Activated effector memory CD4-positive, alpha-beta T cell treated with anti-CD3 and anti-CD28 coated beads, Interleukin-2, amount 50 U/mL, for 16 hours (primary cell): Measurements from ENCODE around the gene HSPA4.
A peak's percentile ranks its signal among the peaks of the same experiment; 100 is the strongest.
"Not testable (repeated sequence)": the region's sequence is repeated elsewhere in the genome, so short reads cannot be mapped to it uniquely, and the experiment has no call there.

Source experiments
- DNase-seq: peaks from one replicate; pipeline ENCODE4 v3.0.0-alpha.2; 2020

The HSPA4 gene

GRCh38 chr5:133051061-133051541 lies 712 bp upstream of the HSPA4 start:
- DNase-seq: no peak

- peak; percentile 85 for DNase-seq
These were observed 733 bp downstream of the HSPA4 start for GRCh38 chr5:133052317-133053175.

GRCh38 chr5:133053448-133053847 lies 1.6 kb downstream of the HSPA4 start:
- DNase-seq: no peak

GRCh38 chr5:133054697-133055471 lies 3.1 kb downstream of the HSPA4 start:
- no peak for DNase-seq

GRCh38 chr5:133056891-133057290 lies 5.1 kb downstream of the HSPA4 start:
- DNase-seq: no peak

GRCh38 chr5:133059621-133060020 lies 7.8 kb downstream of the HSPA4 start:
- DNase-seq: no peak

GRCh38 chr5:133062276-133062675 lies 10.5 kb downstream of the HSPA4 start:
- no peak for DNase-seq

- DNase-seq: no peak
These were observed 12.2 kb downstream of the HSPA4 start for GRCh38 chr5:133063965-133064364.

- no peak for DNase-seq
These were observed 13.7 kb downstream of the HSPA4 start for GRCh38 chr5:133065471-133065870.

GRCh38 chr5:133066045-133066444 lies 14.2 kb downstream of the HSPA4 start:
- DNase-seq: no peak

GRCh38 chr5:133072021-133072420 lies 20.2 kb downstream of the HSPA4 start:
- DNase-seq: no peak

GRCh38 chr5:133075572-133076536 lies 24.0 kb downstream of the HSPA4 start:
- no peak for DNase-seq

GRCh38 chr5:133079048-133079447 lies 27.2 kb downstream of the HSPA4 start:
- DNase-seq: no peak

- no peak for DNase-seq
These were observed 29.2 kb downstream of the HSPA4 start for GRCh38 chr5:133081036-133081435.

- no peak for DNase-seq
These were observed 29.9 kb downstream of the HSPA4 start for GRCh38 chr5:133081703-133082102.

- DNase-seq: no peak
These were observed 30.3 kb downstream of the HSPA4 start for GRCh38 chr5:133082128-133082527.

GRCh38 chr5:133083901-133084300 lies 32.1 kb downstream of the HSPA4 start:
- no peak for DNase-seq

- not testable (repeated sequence) for DNase-seq
These were observed 33.4 kb downstream of the HSPA4 start for GRCh38 chr5:133085171-133085570.

- no peak for DNase-seq
These were observed 34.6 kb downstream of the HSPA4 start for GRCh38 chr5:133086366-133086875.

- no peak for DNase-seq
These were observed 36.3 kb downstream of the HSPA4 start for GRCh38 chr5:133088064-133088463.

GRCh38 chr5:133091034-133091433 lies 39.2 kb downstream of the HSPA4 start:
- DNase-seq: no peak

GRCh38 chr5:133106343-133106742 lies 54.5 kb downstream of the HSPA4 start:
- no peak for DNase-seq
